Mononuclear cell (primary cell): Measurements from ENCODE around the gene MT3. TPM values are rescaled to one million over a fixed set of nuclear protein-coding genes. Genes with fewer than 3 reads are reported as not detected.

Experiments
- H3K27me3 ChIP-seq: 2 replicates; pipeline ENCODE4 v1.6.0; 2011; ENCODE audit warnings: low read length, control low read depth; ENCODE audit not compliant: insufficient read depth
- H3K4me1 ChIP-seq: 2 replicates; pipeline ENCODE4 v1.5.1; 2011; ENCODE audit warnings: mild to moderate bottlenecking, low read length, control low read depth; ENCODE audit not compliant: insufficient read depth
- H3K4me3 ChIP-seq: 2 replicates; pipeline ENCODE4 v1.5.1; 2011; ENCODE audit warnings: mild to moderate bottlenecking, low read length, moderate library complexity
- H3K9me3 ChIP-seq: 2 replicates; pipeline ENCODE4 v1.5.1; 2011; ENCODE audit warnings: low read depth, mild to moderate bottlenecking, control low read depth, low read length
- total RNA-seq: library from RNA; depleted of rRNA; stranded (reverse); fragments of >200 nt; gene quantifications from one replicate; pipeline ENCODE4 v1.2.3, GENCODE V29; 2012

The MT3 gene
- total RNA-seq, 1 donor = 0.31 TPM

DNA sequence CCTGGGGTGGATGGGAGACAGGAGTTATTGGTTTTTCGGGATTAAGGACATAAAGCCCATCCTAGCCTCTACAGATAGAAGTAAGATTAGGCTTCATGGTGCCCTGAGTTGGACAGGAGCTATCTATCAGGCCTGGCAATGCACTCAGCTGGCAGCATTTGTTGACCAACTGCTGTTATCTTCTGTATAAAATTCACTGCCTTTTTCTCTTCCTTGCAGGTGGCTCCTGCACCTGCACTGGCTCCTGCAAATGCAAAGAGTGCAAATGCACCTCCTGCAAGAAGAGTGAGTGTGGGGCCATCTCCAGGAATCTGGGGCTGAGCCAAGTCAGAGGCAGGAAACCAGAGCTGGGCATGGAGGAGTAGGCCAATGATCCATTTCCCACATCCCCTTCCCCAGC, 49.7 kb downstream of the MT3 start:
- Histone ChIP-seq H3K9me3 (no peaks in the 10 kb centered on the region), H3K4me1 (peaks cover 34% of the 10 kb centered on the region), H3K27me3 (peaks cover 94% of the 10 kb centered on the region), H3K4me3 (no peak overlapping the region)

DNA sequence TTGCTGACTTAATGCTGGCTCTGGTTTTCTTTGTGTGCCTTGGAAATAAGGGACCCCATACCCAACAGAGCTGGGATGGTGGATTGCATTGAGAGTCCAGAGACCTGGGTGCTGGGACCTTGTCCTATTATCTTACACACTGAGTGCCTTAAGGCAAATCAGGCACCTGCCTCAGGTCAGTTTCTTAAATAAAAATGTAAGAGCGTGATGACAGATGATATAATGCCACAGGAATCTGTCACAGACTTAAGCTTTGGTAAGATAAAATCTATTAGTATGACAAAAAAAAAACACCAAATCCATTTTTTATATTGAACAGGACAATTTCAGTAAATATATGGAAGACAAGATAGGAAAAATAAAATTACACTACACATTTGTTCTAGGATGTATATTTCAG, 50.7 kb downstream of the MT3 start:
- no peaks in the 10 kb centered on the region for H3K9me3 ChIP-seq
- no peak overlapping the region for H3K4me3 ChIP-seq
- peaks cover 32% of the 10 kb centered on the region for H3K4me1 ChIP-seq
- H3K27me3 ChIP-seq = peaks cover 94% of the 10 kb centered on the region

Other genes with a start within 250 kb of the MT3 start
- 193 TPM for gene AMFR, start 164.0 kb upstream of the MT3 start, total RNA-seq
- 67.6 TPM for gene NUDT21, start 138.2 kb upstream of the MT3 start, total RNA-seq
- 20.6 TPM for gene OGFOD1, start 138.0 kb upstream of the MT3 start, total RNA-seq
- 36.7 TPM for gene BBS2, start 69.5 kb upstream of the MT3 start, total RNA-seq
- gene MT4, start 24.5 kb upstream of the MT3 start, total RNA-seq = not detected
- gene MT2A, start 19.1 kb downstream of the MT3 start, total RNA-seq = 10.9 TPM
- gene MT1E, start 36.3 kb downstream of the MT3 start, total RNA-seq = 1.7 TPM
- gene MT1M, start 43.1 kb downstream of the MT3 start, total RNA-seq = not detected
- not detected for gene MT1A, start 49.1 kb downstream of the MT3 start, total RNA-seq
- not detected for gene MT1B, start 62.4 kb downstream of the MT3 start, total RNA-seq
- gene MT1F, start 68.4 kb downstream of the MT3 start, total RNA-seq = 3.3 TPM
- gene MT1G, start 78.5 kb downstream of the MT3 start, total RNA-seq = not detected
- not detected for gene MT1H, start 80.3 kb downstream of the MT3 start, total RNA-seq
- 28.8 TPM for gene MT1X, start 92.9 kb downstream of the MT3 start, total RNA-seq
- 51.1 TPM for gene NUP93, start 140.6 kb downstream of the MT3 start, total RNA-seq